Esophagus muscularis mucosa (tissue), 4 donors: ENCODE results near the gene DUSP2. TPM values are rescaled to one million over a fixed set of nuclear protein-coding genes. Genes with fewer than 3 reads are reported as not detected.
A peak's percentile ranks its signal among the peaks of the same experiment; 100 is the strongest.

Experiments used
- DNase-seq: peaks from one replicate; pipeline ENCODE4 v3.0.0-alpha.2; 2017; ENCODE audit errors: extremely low spot score
- H3K27ac ChIP-seq, 4 donors: fragments of 200-600 bp; sonication (generic); replicated peaks in 1 of 4; 1 replicate in 3 of 4; 2 replicates in 1 of 4; pipeline ENCODE4 v1.5.1; 2016 to 2019; ENCODE audit warnings: mild to moderate bottlenecking in 1 of 4
- H3K27me3 ChIP-seq, 4 donors: fragments of 200-600 bp; sonication (generic); one replicate each; pipeline versions ENCODE4 v1.5.1 to v1.6.0; 2016 to 2019
- H3K36me3 ChIP-seq, 4 donors: fragments of 200-600 bp; sonication (generic); one replicate each; pipeline ENCODE4 v1.5.1; 2016 to 2019
- H3K4me1 ChIP-seq, 4 donors: fragments of 200-600 bp; sonication (generic); one replicate each; pipeline ENCODE4 v1.5.1; 2016 to 2019
- H3K4me3 ChIP-seq, 4 donors: fragments of 200-600 bp; sonication (generic); 1 replicate in 2 of 4; 2 replicates in 2 of 4; pipeline ENCODE4 v1.5.1; 2016 to 2019; ENCODE audit warnings: mild to moderate bottlenecking in 4 of 4, moderate library complexity in 1 of 4
- H3K9me3 ChIP-seq, 4 donors: fragments of 200-600 bp; sonication (generic); 1 replicate in 3 of 4; 2 replicates in 1 of 4; pipeline ENCODE4 v1.5.1; 2016 to 2019
- EP300 ChIP-seq: sonication (generic); formaldehyde crosslinking; IDR thresholded peaks from one replicate; pipeline ENCODE4 v1.6.1; 2017; ENCODE audit warnings: antibody characterized with exemption
- POLR2A ChIP-seq: fragments of 450-650 bp; IDR thresholded peaks from one replicate; pipeline ENCODE4 v1.6.1; 2017; ENCODE audit warnings: antibody characterized with exemption, moderate library complexity, mild to moderate bottlenecking, low read depth
- POLR2AphosphoS5 ChIP-seq, 2 donors: sonication (generic); formaldehyde crosslinking; IDR thresholded peaks; one replicate each; pipeline ENCODE4 v1.6.1; 2017; ENCODE audit warnings: antibody characterized with exemption in 2 of 2
- WGBS: methylation state at CpG from one replicate; pipeline ENCODE4 v1.1.5; 2018; 5-methylcytosine and 5-hydroxymethylcytosine counted together
- intact Hi-C: fragments of 100-400 bp; cut with DNase I; formaldehyde crosslinking; loops from one replicate; pipeline ENCODE4 v1.15.1; 2023
- total RNA-seq, 4 donors: library from RNA; depleted of rRNA; stranded (reverse); fragments of >200 nt; gene quantifications; one replicate each; pipeline versions ENCODE4 v1.1.0 to v1.2.1, GENCODE V29; 2016
- TF ChIP-seq, protein P1 (sequence below), 3 experiments: fragments of 200-600 bp in 2 of 3; fragments of 450-650 bp in 1 of 3; sonication (generic) in 2 of 3; IDR thresholded peaks; one replicate each; pipeline ENCODE4 v1.5.1; 2017 to 2019; ENCODE audit warnings: antibody characterized with exemption in 3 of 3, mild to moderate bottlenecking in 2 of 3, moderate library complexity in 1 of 3

Gene DUSP2, protein sequence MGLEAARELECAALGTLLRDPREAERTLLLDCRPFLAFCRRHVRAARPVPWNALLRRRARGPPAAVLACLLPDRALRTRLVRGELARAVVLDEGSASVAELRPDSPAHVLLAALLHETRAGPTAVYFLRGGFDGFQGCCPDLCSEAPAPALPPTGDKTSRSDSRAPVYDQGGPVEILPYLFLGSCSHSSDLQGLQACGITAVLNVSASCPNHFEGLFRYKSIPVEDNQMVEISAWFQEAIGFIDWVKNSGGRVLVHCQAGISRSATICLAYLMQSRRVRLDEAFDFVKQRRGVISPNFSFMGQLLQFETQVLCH
- total RNA-seq: 1 to 10 TPM; 1.1 to 5.5 (median 1.7) TPM

DNA sequence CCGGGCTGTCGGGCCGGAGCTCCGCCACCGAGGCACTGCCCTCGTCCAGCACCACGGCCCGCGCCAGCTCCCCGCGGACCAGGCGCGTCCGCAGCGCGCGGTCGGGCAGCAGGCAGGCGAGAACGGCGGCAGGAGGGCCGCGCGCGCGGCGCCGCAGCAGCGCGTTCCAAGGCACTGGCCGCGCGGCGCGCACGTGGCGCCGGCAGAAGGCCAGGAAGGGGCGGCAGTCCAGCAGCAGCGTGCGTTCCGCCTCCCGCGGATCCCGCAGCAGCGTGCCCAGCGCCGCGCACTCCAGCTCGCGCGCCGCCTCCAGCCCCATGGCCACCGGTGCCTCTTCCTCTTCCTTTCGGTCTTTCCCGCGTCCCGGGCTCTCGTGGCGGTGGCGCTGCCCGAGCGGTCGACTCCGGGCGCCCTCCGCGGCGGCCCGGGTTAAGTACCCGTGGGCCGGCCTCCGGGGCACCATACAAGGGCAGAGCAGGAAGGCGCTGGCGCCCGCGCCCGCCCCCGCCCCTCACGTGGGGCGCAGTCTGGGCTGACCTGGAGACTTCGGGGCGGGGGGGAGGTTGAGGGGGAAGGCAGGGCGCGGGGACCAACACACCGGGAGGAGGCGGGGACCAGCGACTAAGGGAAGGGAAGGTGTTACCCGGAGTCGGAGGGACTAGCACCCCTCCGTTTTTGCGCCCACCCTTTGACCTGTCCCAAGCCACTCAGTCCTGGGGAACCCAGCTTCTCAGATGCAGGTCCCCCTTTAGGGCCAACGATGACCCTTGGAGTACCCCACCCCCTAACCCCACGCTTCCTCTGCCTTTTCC lies at the start of gene DUSP2:
TSS of gene DUSP2 (minus strand) at position 405 of the 812 bp plus-strand sequence. CDS start at position 319, 86 bp downstream.
- DNase-seq: peak; percentile 95
- peak within 1 kb of the TSS; percentile 47 to 75 (median 58) for H3K27ac ChIP-seq
- H3K4me3 ChIP-seq: peak within 1 kb of the TSS; percentile 62 to 70 (median 68)
- TF ChIP-seq EP300: no peak
- TF ChIP-seq POLR2AphosphoS5 (IDR thresholded peaks at IDR 0.05): peak; percentile 54 to 60
- no peaks in the 10 kb centered on the region for H3K36me3 ChIP-seq
- intact Hi-C loops: loop anchor here (5.0 kb wide), 1 partner anchor 112 kb away; no protein-coding TSS in a partner anchor
- 25% methylated on average over 6 of the region's 94 CpGs for WGBS
- H3K4me1 ChIP-seq: peaks cover 25 to 50% (median 48%) of the 10 kb centered on the region in 4 donors
- no peaks in the 10 kb centered on the region for H3K27me3 ChIP-seq
- no peaks in the 10 kb centered on the region for H3K9me3 ChIP-seq

DNA sequence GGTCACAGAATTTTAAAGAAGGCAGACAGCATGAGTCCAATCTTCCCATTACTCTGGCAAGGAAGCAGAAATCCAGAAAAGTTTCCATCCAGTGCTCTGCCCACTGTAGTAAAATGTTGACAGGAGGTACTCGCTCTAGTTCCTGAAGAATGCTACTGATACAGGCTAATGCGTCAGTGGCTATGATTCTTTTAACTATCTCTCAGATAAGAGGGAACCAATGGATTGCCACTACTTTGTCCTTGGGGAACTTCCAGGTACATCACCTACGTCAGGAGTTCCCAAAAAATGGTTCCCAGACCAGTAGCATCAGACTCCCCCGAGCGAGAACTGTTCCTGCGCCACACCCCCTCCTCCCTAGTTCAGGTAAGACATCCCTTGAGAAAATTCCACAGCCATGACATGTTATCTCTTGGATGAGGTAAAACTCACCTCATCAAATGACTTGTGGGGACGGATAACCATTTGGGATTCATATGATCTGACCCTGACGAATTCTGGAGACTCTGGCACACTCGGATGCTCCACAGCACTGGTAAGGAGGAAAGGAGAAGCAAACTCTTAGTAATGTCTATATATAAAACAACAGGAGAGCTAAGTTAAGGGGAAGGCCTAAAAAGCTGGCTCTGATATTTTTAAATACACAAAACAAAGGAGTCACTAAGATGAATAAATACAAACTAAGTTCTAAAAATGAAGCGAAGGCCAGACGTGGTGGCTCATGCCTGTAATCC lies 46.9 kb upstream of the DUSP2 start:
- H3K36me3 ChIP-seq: peaks cover 61 to 83% (median 73%) of the 10 kb centered on the region in 4 donors
- no peak overlapping the region for H3K27ac ChIP-seq
- intact Hi-C loops: no loop called here
- DNase-seq: no peak
- 92% methylated on average over 11 of the region's 11 CpGs for WGBS
- H3K27me3 ChIP-seq: no peaks in the 10 kb centered on the region
- TF ChIP-seq POLR2A: no peak
- TF ChIP-seq EP300: no peak
- no peak for TF ChIP-seq POLR2AphosphoS5 (IDR thresholded peaks at IDR 0.05)
- TF ChIP-seq, protein P1, sequence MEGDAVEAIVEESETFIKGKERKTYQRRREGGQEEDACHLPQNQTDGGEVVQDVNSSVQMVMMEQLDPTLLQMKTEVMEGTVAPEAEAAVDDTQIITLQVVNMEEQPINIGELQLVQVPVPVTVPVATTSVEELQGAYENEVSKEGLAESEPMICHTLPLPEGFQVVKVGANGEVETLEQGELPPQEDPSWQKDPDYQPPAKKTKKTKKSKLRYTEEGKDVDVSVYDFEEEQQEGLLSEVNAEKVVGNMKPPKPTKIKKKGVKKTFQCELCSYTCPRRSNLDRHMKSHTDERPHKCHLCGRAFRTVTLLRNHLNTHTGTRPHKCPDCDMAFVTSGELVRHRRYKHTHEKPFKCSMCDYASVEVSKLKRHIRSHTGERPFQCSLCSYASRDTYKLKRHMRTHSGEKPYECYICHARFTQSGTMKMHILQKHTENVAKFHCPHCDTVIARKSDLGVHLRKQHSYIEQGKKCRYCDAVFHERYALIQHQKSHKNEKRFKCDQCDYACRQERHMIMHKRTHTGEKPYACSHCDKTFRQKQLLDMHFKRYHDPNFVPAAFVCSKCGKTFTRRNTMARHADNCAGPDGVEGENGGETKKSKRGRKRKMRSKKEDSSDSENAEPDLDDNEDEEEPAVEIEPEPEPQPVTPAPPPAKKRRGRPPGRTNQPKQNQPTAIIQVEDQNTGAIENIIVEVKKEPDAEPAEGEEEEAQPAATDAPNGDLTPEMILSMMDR (IDR thresholded peaks at IDR 0.05): no peak
- H3K4me3 ChIP-seq: no peak overlapping the region
- peaks cover 0 to 12% (median 9%) of the 10 kb centered on the region in 4 donors for H3K4me1 ChIP-seq
- no peaks in the 10 kb centered on the region for H3K9me3 ChIP-seq

DNA sequence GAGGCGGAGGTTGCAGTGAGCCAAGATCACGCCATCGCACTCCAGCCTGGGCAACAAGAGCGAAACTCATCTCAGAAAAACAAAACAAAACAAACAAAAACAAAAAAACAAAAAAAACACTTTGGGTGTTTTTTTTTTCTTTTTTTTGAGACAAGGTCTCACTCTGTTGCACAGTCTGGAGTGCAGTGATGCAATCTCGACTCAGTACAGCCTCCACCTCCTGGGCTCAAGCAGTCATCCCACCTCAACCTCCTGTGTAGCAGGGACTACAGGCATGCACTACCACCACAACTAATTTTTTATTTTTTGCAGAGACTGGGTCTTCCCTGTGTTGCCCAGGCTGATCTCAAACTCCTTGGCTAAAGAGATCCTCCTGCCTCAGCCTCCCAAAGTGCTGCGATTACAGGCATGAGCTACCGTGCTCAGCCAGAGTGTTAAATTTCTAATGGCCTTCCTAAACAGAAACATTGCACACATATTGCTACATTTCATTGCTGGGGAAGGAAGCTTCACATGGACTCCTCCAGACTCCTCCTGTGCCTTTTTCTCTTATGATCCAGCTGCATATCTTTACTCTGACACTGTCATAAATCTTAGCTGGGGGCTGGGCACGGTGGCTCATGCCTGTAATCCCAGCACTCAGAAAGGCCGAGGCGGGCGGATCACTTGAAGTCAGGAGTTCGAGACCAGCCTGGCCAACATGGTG lies 43.7 kb upstream of the DUSP2 start:
- H3K4me1 ChIP-seq: peaks cover 0 to 12% (median 0%) of the 10 kb centered on the region in 4 donors
- 93% methylated on average over 12 of the region's 12 CpGs for WGBS
- intact Hi-C loops: no loop called here
- no peak overlapping the region for H3K4me3 ChIP-seq
- no peaks in the 10 kb centered on the region for H3K9me3 ChIP-seq
- H3K27me3 ChIP-seq: no peaks in the 10 kb centered on the region
- no peak overlapping the region for H3K27ac ChIP-seq
- no peak for DNase-seq
- TF ChIP-seq EP300: no peak
- no peak for TF ChIP-seq POLR2AphosphoS5 (IDR thresholded peaks at IDR 0.05)
- TF ChIP-seq, protein P1 (IDR thresholded peaks at IDR 0.05): no peak
- no peak for TF ChIP-seq POLR2A
- H3K36me3 ChIP-seq: peaks cover 76 to 99% (median 91%) of the 10 kb centered on the region in 4 donors

DNA sequence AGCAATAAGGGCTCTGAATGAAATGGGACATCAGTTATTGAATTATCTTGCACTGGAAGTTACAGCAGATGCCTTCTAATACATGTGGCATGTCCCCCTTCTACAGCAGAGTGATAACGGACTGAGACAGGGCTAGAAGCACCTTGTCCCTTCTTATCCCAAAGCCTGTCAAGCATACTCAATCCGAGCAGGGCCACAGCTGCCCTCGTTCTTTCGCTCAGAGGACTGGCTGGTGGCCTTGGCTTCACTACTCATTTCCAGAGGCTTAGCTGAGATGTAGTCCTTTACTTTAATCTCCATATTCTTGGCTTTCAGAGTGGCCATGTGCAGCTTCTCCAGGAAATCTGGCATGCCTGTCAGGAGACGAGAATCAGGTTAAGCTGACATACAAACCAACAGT lies 41.3 kb upstream of the DUSP2 start:
- TF ChIP-seq EP300: no peak
- no peak for TF ChIP-seq POLR2A
- no peak for TF ChIP-seq POLR2AphosphoS5 (IDR thresholded peaks at IDR 0.05)
- TF ChIP-seq, protein P1 (IDR thresholded peaks at IDR 0.05): no peak

More for the DNA sequence above, 41.3 kb upstream of the DUSP2 start:
- DNase-seq: no peak
- Histone ChIP-seq H3K4me1 (peaks cover 0 to 5% (median 0%) of the 10 kb centered on the region in 4 donors), H3K27me3 (no peaks in the 10 kb centered on the region), H3K9me3 (no peaks in the 10 kb centered on the region), H3K27ac (no peak overlapping the region), H3K36me3 (peaks cover 54 to 83% (median 74%) of the 10 kb centered on the region in 4 donors), H3K4me3 (no peak overlapping the region)
- intact Hi-C loops: no loop called here
- 78% methylated on average over 5 of the region's 5 CpGs for WGBS
